Activated CD4-positive, alpha-beta T cell treated with anti-CD3 and anti-CD28 coated beads, Interleukin-2, amount 10 ng/mL, durations not matched to agents 7 days and 5 days (primary cell): ENCODE results near the gene ENGASE. TPM values are rescaled to one million over a fixed set of nuclear protein-coding genes. Genes with fewer than 3 reads are reported as not detected.
"Not testable (repeated sequence)": the region's sequence is repeated elsewhere in the genome, so short reads cannot be mapped to it uniquely, and the experiment has no call there.

ENCODE experiments used
- CTCF ChIA-PET: fragments of 350-600 bp; sonication (Branson Sonifier 250); formaldehyde crosslinking; loops from one replicate; lab custom pipeline; 2021; ENCODE audit warnings: antibody characterized with exemption; lab: Charles Lee
- POLR2A ChIA-PET: fragments of 350-600 bp; sonication (Branson Sonifier 250); formaldehyde crosslinking; loops from one replicate; lab custom pipeline; 2021; ENCODE audit warnings: antibody characterized with exemption; lab: Charles Lee
- DNase-seq: peaks from one replicate; pipeline ENCODE4 v3.0.0-alpha.2; 2020
- H3K27ac Mint-ChIP-seq: one replicate; pipeline ENCODE4 v1.8.0; 2021; ENCODE audit warnings: mild to moderate bottlenecking, moderate library complexity, mixed read lengths
- H3K27me3 Mint-ChIP-seq: one replicate; pipeline ENCODE4 v1.8.0; 2021; ENCODE audit warnings: mixed read lengths
- H3K36me3 Mint-ChIP-seq: one replicate; pipeline ENCODE4 v1.8.0; 2021; ENCODE audit warnings: low read depth, mixed read lengths
- H3K4me1 Mint-ChIP-seq: one replicate; pipeline ENCODE4 v1.8.0; 2021; ENCODE audit warnings: mixed read lengths
- H3K4me3 Mint-ChIP-seq: one replicate; pipeline ENCODE4 v1.8.0; 2021; ENCODE audit warnings: mild to moderate bottlenecking, moderate library complexity, mixed read lengths
- H3K9me3 Mint-ChIP-seq: one replicate; pipeline ENCODE4 v1.8.0; 2021; ENCODE audit warnings: mixed read lengths
- total RNA-seq, 2 experiments: library from RNA; stranded (reverse); gene quantifications; one replicate each; pipeline ENCODE4 v1.2.3, GENCODE V29; 2021

The ENGASE gene, protein sequence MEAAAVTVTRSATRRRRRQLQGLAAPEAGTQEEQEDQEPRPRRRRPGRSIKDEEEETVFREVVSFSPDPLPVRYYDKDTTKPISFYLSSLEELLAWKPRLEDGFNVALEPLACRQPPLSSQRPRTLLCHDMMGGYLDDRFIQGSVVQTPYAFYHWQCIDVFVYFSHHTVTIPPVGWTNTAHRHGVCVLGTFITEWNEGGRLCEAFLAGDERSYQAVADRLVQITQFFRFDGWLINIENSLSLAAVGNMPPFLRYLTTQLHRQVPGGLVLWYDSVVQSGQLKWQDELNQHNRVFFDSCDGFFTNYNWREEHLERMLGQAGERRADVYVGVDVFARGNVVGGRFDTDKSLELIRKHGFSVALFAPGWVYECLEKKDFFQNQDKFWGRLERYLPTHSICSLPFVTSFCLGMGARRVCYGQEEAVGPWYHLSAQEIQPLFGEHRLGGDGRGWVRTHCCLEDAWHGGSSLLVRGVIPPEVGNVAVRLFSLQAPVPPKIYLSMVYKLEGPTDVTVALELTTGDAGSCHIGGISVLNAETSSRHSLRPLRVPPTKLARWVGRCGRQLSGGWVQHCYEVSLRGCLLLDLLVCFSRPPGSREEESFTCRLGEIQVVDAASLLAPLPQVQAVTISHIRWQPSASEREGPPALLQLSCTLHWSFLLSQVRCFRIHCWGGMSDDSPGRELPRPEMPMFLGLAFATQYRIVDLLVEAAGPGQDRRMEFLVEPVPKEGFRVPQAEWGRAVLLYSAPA
- total RNA-seq = 10 to 100 TPM; 30.8 to 36.1 TPM

- Mint-ChIP-seq H3K36me3 (peaks cover 6% of the 10 kb centered on the region), H3K27me3 (peaks cover 2% of the 10 kb centered on the region), H3K4me1 (peaks cover 16% of the 10 kb centered on the region), H3K9me3 (no peaks in the 10 kb centered on the region), H3K4me3 (peak within 1 kb of the TSS; percentile 79), H3K27ac (peak within 1 kb of the TSS; percentile 86)
- POLR2A ChIA-PET = no interaction called here
- CTCF ChIA-PET = interaction anchor here (0.6 to 2.7 kb wide), 5 partner anchors 10 to 789 kb away, joined by 3 to 8 read pairs (median 4); no protein-coding TSS in a partner anchor
- peak; percentile 93 for DNase-seq
Measured at GRCh38 chr17:79074649-79075445, at the start of gene ENGASE. Gene ENGASE, plus strand, starts transcription at chr17:79074824. Its CDS starts 121 bp downstream, at chr17:79074945.

DNA sequence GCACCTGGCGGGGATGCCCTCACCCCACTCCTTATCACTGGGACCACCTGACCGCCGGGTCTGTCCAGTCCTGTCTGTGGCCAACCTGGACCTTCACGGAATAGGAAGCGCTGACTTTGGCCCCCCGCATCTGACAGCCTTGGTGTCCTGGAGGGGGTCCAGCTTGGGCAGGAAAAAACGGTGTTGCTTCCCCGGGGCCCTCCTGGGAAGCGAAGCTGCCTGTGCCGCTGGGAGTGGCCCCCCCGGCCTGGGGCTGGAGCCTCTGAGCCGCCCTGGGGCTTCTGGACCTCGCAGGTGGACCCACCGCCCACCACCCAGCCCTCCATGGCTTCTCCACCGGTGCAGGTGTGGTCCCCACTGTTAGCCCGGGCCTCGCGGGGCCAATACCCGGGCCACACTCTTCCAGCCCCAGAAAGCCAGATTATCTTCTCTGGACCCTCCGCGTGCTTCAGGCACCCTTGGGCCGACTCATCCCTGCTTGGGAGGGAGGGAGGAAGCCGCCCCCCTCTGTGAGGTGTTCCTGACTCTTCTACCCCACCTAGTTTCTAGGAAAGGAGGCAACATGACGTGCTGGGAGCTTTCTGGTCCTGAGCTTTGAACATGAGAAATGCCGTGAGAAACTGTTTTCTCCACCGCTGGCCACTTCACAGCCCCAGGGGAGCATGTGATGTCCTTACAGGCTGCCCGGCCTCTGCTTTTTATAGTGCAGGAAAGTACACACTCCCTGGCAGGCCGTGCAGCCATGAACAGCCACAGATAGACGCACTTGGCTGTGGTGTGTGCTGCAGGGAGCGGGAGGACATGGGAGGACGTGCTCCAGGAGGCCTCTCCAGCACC is 49.5 kb upstream of the ENGASE start:
- no peak for DNase-seq
- H3K4me1 Mint-ChIP-seq = peaks cover 9% of the 10 kb centered on the region
- peaks cover 66% of the 10 kb centered on the region for H3K27me3 Mint-ChIP-seq
- CTCF ChIA-PET = no interaction called here
- no peak overlapping the region for H3K27ac Mint-ChIP-seq
- H3K4me3 Mint-ChIP-seq = peak overlapping the region; percentile 41
- POLR2A ChIA-PET = no interaction called here
- no peaks in the 10 kb centered on the region for H3K36me3 Mint-ChIP-seq
- H3K9me3 Mint-ChIP-seq = no peaks in the 10 kb centered on the region

GRCh38 chr17:79026376-79027273 is 48.0 kb upstream of the ENGASE start:
- no peak overlapping the region for H3K27ac Mint-ChIP-seq
- no peak for DNase-seq
- ChIA-PET POLR2A (no interaction called here), CTCF (interaction anchor here (1.5 kb wide), 1 partner anchor 365 kb away, joined by 3 read pairs; no protein-coding TSS in a partner anchor)
- no peaks in the 10 kb centered on the region for H3K36me3 Mint-ChIP-seq
- H3K9me3 Mint-ChIP-seq = no peaks in the 10 kb centered on the region
- H3K27me3 Mint-ChIP-seq = peaks cover 53% of the 10 kb centered on the region
- H3K4me3 Mint-ChIP-seq = no peak overlapping the region
- peaks cover 9% of the 10 kb centered on the region for H3K4me1 Mint-ChIP-seq

DNA sequence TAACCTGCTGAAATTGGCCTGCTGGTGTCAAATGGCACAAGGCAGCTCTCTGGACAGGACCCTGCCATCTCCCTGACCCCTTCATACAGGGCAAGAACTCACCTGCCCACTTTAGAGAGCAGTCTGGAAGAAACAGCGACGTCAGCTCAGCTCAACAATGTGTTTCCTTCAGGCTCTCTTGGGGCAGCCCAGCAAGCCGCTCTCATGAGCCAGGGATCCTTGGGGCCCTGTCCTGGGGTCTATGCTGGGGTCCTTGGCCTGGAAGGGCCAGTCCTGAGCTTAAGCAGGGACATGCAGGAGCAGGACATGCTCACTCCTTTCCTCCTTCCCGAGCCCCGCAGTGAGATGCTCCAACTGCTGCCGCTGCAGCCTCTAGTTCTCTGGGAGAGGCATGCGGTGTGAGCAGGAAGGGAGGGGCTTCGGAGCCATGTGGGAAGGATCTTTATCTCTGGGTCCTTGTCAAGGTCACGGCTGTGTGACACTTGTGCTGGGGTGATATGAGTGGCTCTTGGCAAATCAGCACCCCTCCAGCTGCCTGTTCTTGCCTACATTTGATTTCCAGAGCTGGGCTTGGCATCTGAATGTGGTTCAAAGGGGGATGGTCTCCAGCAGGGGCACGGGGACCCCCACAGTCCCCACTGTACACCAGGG is 47.2 kb upstream of the ENGASE start:
- no peak for DNase-seq
- POLR2A ChIA-PET = no interaction called here
- CTCF ChIA-PET = interaction anchor here (1.5 kb wide), 1 partner anchor 364 kb away, joined by 3 read pairs; no protein-coding TSS in a partner anchor
- no peak overlapping the region for H3K4me3 Mint-ChIP-seq
- H3K36me3 Mint-ChIP-seq = no peaks in the 10 kb centered on the region
- peaks cover 9% of the 10 kb centered on the region for H3K4me1 Mint-ChIP-seq
- no peaks in the 10 kb centered on the region for H3K9me3 Mint-ChIP-seq
- H3K27ac Mint-ChIP-seq = no peak overlapping the region
- H3K27me3 Mint-ChIP-seq = peaks cover 50% of the 10 kb centered on the region

- no peaks in the 10 kb centered on the region for H3K36me3 Mint-ChIP-seq
- ChIA-PET POLR2A (no interaction called here), CTCF (interaction anchor here (1.5 kb wide), 1 partner anchor 364 kb away, joined by 3 read pairs; no protein-coding TSS in a partner anchor)
- no peak overlapping the region for H3K4me3 Mint-ChIP-seq
- no peaks in the 10 kb centered on the region for H3K9me3 Mint-ChIP-seq
- H3K4me1 Mint-ChIP-seq = peaks cover 9% of the 10 kb centered on the region
- DNase-seq = no peak
- no peak overlapping the region for H3K27ac Mint-ChIP-seq
- peaks cover 44% of the 10 kb centered on the region for H3K27me3 Mint-ChIP-seq
Measured at GRCh38 chr17:79027925-79028491, 46.6 kb upstream of the ENGASE start.

DNA sequence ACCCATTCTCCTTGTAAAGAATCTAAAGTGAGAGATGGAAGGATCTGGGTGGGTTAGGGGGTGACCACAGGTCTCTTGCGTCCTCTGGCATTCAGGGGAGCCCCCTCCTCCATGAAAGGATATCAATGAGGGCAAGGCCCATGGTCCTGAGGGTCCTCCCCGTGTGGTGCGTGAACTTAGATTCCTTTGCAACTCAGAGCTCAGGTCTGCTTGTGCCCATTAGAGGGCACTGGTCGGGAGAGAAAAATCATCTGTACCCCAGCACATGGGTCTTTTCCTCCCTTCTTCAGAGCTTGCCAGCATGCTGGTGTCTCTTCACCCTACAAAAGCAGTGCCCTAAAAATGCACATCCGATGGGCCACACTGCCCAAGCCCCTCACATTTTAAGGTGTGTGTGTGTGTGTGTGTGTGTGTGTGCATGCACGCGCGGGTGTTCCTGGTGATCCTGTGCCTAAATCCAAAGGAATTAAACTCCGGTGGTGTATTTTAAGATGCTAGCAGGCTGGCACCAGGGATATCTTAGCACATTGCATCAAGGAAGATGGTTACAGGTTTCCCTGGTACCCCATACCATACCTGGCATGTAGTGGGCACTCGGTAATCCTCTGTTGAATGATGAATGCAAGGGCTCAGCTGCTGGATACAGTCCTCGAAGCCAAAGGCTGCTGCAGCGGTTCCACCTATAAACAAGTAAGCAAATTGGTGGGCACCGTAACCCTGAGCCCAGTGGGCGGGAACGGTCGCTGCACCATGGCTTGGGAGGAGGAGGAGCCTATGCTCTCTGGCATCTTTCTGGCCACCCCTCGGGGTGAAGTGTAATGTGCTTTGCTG is 45.9 kb upstream of the ENGASE start:
- Mint-ChIP-seq H3K9me3 (no peaks in the 10 kb centered on the region), H3K4me3 (no peak overlapping the region), H3K27me3 (peaks cover 37% of the 10 kb centered on the region), H3K4me1 (peaks cover 7% of the 10 kb centered on the region), H3K36me3 (no peaks in the 10 kb centered on the region), H3K27ac (no peak overlapping the region)
- POLR2A ChIA-PET = no interaction called here
- DNase-seq = no peak
- CTCF ChIA-PET = no interaction called here

- no peaks in the 10 kb centered on the region for H3K36me3 Mint-ChIP-seq
- no peak for DNase-seq
- H3K27ac Mint-ChIP-seq = no peak overlapping the region
- H3K27me3 Mint-ChIP-seq = peaks cover 32% of the 10 kb centered on the region
- peaks cover 3% of the 10 kb centered on the region for H3K4me1 Mint-ChIP-seq
- CTCF ChIA-PET = interaction anchor here (1.0 kb wide), 1 partner anchor 13 kb away, joined by 4 read pairs; no protein-coding TSS in a partner anchor
- H3K9me3 Mint-ChIP-seq = no peaks in the 10 kb centered on the region
- POLR2A ChIA-PET = no interaction called here
- H3K4me3 Mint-ChIP-seq = no peak overlapping the region
Measured at GRCh38 chr17:79029327-79030009, 45.2 kb upstream of the ENGASE start.

DNA sequence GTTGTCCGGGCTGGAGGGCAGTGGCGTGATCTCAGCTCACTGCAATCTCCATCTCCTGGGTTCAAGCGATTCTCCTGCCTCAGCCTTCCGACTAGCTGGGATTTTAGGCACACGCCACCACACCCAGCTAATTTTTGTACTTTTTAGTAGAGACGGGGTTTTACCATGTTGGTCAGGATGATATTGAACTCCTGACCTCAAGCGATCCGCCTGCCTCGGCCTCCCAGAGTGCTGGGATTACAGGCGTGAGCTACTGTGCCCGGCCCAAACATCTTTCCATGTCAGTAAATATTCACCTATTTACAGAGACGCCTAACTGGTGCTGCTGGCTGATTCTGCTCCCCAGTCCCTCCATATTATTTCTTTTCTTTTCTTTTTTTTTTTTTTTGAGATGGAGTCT is 44.0 kb upstream of the ENGASE start:
- H3K4me3 Mint-ChIP-seq, DNase-seq, POLR2A ChIA-PET, H3K4me1 Mint-ChIP-seq, H3K36me3 Mint-ChIP-seq, H3K27ac Mint-ChIP-seq, H3K9me3 Mint-ChIP-seq, CTCF ChIA-PET: not testable (repeated sequence)
- H3K27me3 Mint-ChIP-seq = peaks cover 23% of the 10 kb centered on the region

DNA sequence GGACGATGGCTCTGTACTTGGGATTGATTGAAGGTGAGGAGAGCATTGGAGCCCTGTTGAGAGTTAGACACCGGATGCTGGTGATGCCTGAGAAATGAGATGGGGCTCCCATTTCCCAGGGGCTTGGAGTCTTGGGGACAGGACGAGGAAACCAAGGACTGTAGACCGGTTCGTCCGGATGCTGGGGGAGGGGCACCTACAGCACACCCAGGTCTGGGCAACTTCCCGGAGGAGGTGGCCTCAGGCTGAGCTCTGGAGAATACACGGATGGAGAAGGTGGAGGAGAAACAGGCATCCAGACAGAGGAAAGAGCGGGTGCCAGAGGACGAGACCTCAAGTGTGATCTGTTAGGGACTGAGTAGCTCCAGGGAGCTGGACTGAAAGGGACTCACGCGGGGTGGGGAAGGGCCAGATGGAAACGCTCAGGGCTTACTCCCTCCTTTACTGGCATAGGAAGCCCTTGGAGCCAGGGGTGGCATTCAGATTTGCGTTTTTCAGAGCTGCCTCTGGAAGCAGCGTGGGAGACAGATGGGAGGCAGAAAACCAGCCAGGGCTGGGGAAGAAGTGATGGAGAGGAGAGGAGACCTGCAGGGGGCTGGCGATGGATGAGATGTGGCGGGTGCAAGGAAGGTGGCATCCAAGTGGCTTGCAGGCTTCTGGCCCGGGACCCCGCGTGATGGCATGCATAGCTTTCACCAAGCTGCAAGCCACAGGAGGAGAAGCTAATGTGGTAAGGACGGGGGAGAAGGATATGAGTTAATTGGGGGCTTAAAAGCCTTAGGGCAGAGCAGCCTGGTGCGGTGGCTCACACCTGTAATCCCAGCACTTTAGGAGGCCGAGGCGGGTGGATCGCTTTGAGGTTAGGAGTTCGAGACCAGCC is 42.4 kb upstream of the ENGASE start:
- no peak overlapping the region for H3K27ac Mint-ChIP-seq
- H3K9me3 Mint-ChIP-seq = no peaks in the 10 kb centered on the region
- CTCF ChIA-PET = interaction anchor here (0.6 to 1.3 kb wide), 3 partner anchors 13 to 364 kb away, joined by 3 read pairs; no protein-coding TSS in a partner anchor
- no peak for DNase-seq
- no peaks in the 10 kb centered on the region for H3K4me1 Mint-ChIP-seq
- POLR2A ChIA-PET = no interaction called here
- no peak overlapping the region for H3K4me3 Mint-ChIP-seq
- H3K27me3 Mint-ChIP-seq = peaks cover 15% of the 10 kb centered on the region
- no peaks in the 10 kb centered on the region for H3K36me3 Mint-ChIP-seq
